HG03439 (cell line): ENCODE data around the gene WNT8A.

Experiments
- ATAC-seq: cut with Tn5 transposase; IDR thresholded peaks from one replicate; pipeline ENCODE4 v1.9.1; 2021; ENCODE audit warnings: mild to moderate bottlenecking, moderate library complexity; ENCODE audit not compliant: unreplicated experiment

The WNT8A gene

DNA sequence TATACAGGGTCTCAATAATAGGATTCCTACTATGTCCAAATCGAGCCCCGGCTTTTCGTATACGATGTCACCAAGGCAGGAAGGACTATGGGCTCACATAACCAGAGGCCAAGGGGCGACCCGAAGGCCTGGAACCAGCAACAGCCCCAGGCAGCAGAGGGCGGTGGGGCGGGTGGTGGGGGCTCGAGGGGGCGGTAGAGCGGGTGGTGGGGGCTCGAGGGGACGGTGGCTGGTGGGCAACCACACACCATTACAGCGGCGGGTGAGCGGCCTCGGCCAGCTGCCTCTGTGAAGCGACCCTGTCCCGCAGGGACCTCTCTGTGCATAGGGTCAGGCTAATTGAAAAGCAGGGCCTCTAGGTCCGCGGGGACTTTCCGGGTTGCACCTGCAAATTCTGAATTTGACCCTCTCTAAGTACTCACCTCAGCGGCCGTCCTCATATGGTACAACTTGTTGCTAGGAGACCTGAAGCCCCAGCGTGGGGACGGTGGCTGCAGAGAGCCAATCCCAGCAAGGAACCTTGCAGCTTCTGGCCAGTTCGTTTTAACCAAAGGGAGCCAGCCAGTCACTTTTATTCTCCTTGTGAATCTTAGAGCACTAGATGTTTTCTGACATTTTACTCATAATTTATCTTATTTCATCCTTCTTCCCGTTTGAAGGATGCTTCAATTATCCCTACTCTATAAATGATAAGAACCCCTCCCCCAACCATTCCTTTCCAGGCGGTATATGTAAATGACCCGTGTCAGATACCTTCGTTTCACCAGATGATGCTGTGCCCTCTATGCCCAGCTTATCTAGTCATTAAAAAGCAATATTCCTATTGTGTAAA, 55.3 kb downstream of the WNT8A start, which contains the start of gene NME5:
Gene NME5, minus strand, starts transcription at position 480 of the 832 bp plus-strand sequence. CDS start 648 bp downstream, outside the sequence.
- ATAC-seq = no peak

DNA sequence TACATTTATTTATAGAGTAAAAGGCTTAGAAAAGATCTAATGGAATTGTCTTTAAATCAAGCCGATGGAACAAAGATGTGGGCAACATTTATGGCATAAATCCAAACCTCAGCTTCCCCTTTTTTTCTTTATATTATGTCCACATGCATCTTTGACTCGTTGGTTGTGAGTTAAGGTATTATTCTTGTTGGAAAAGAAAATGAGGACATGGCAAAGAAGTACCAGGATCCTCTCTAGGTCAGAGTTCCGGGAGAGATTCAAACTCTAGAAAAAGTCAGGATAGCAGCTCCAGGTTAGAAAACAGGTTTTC, 55.9 kb downstream of the WNT8A start:
- no peak for ATAC-seq

DNA sequence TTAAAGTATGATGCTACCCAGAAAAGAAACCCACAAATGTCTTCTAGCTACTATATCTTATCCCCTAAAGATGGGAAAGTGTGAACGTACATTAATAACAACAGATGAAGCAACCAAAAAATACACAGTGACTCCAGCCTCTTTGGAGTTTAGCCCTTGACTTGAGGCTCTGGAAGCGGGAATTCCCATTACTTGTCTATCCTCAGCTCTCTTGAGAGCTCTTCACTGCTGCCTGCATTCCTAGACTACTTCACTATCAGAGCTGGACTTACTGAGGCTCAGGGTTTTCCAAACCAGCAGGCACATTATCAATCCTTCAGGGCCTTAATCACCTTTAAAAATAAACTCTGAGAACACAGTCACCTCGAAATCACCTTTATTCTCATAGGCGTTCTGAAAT, 56.4 kb downstream of the WNT8A start:
- ATAC-seq = no peak
